ENCODE measurements around the gene MBP. TPM values are rescaled to one million over a fixed set of nuclear protein-coding genes. Genes with fewer than 3 reads are reported as not detected.
A peak's percentile ranks its signal among the peaks of the same experiment; 100 is the strongest.

The MBP gene
- total RNA-seq, 2 donors from 2014 or later: 41.6 to 42.1 TPM

DNA sequence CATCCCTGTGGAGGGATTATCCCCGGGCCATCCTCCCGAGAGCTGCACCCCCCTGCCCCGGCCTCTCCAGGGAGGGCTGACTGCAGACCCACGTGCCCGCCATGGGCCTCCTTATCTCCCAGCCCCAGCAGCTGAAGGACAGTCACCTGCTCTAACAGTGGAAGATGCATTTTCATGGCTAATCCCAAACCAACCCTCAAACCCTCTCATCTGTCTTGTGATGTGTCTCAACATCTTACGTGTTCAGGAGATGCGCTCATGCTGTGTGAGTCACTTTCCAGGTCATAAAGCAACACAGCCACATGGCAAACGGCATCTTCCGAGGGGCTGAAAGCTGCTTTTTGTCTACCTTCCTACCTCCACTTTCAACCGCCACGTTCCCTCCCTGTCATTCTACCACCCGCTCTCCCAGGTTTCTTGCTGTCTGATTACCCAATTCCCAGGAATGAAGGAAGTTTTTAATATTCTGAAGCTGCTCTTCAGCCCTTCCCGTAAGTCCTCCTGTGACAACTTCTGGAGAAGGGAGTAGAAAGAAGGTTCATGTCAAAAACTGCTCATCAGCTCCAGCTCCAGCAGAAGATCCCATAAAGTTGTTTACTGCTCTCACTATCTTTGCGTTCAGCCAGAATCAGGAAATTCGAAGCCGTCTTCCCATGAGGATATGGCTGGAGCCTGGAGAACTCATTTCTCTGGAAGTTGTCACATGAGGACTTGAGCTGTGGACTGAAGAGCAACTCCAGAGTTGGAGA lies 54.5 kb downstream of the MBP start:
- no peak for DNase-seq (ENCODE audit: low spot score)
- intact Hi-C loops (cut with DNase I): loop anchor here in 1 of 2 donors (5.0 kb wide), 2 partner anchors 119 to 1046 kb away; no protein-coding TSS in a partner anchor

DNA sequence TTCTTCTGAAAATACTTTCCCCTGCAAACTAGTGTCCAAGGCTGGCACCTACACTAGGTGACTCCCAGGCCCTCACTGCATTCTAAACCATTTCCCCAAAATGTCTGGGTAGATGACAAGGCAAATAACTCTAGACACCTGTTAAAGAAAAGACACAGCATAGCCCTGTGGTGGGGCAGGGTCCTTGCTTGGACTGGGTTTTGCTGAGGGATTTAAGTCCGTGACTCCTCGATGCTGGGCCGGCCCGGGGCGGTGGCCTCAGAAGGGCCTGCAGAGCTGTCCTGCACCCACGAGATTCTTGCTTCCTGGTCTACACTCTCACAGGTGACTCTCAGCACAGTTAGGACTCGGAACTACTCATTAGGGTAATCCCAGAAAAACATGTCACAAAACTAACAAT lies 55.2 kb downstream of the MBP start:
- intact Hi-C loops (cut with DNase I): loop anchor here in 1 of 2 donors (5.0 kb wide), 2 partner anchors 120 to 1045 kb away; no protein-coding TSS in a partner anchor
- DNase-seq (ENCODE audit: low spot score): no peak

DNA sequence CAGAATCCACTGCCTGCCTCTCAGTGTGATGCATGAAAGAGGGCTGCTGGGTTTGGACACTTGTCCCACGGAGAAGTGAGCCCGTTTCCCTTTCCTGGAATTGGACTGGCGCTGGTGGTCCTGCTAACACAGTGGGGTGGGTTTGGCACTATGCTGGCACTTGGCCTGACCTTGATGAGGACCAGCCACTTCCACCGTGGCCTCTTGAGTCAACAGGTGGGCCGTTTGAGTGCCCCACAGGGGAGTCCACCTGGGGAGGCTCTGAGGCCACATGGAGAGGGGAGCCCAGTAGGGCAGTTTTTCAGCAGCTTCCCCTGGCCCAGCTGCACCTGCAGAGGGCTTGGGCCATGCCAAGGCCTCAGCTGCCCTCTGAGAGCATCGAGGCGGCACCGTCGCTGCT lies 56.5 kb downstream of the MBP start:
- intact Hi-C loops (cut with DNase I): loop anchor here in 1 of 2 donors (5.0 kb wide), 2 partner anchors 121 to 1044 kb away; no protein-coding TSS in a partner anchor
- DNase-seq (ENCODE audit: low spot score): no peak

- intact Hi-C loops (cut with DNase I): no loop called here
Measured at GRCh38 chr18:77074431-77074830, 58.2 kb downstream of the MBP start.

DNA sequence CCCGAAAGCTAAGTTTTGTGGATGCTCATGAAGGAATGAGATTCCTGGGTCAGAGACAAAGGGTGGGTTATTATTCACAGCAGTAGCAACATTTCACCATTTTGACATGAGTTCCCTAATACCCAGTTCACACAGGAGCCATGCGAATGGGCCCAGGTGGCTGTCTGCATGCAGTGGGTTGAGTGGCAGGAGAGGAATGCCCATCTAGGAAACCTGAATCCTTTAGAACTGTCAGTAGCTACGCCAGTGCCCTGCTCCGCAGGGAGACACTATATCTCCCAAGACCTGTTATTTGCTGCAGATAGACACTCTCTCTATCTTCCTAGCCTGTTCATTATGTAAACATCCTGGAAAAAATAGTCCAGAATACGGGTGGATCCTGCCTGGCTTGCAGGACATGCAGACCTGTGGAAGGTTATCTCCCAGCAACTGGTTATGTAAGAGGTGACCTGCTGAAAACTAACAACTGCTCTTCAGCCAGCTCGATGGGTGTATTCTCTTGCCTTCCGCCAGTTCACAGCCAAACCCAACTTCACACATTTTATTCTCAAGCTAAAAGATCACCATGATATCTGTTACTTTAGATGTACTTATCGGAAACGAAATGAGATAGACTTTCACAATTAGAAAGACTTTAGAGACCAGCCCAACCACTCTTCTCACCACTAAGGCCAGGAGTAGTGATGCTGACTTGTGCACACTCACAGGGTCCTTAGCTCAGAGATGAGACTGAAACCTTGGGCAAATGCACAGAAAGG lies 59.1 kb downstream of the MBP start:
- no peak for DNase-seq (ENCODE audit: low spot score)
- intact Hi-C loops (cut with DNase I): no loop called here

More at GRCh38 chr18:77074431-77074830, 58.2 kb downstream of the MBP start:
- no peak for DNase-seq (ENCODE audit: low spot score)

- intact Hi-C loops (cut with DNase I): no loop called here
Measured at GRCh38 chr18:77072566-77072965, 60.0 kb downstream of the MBP start.

DNA sequence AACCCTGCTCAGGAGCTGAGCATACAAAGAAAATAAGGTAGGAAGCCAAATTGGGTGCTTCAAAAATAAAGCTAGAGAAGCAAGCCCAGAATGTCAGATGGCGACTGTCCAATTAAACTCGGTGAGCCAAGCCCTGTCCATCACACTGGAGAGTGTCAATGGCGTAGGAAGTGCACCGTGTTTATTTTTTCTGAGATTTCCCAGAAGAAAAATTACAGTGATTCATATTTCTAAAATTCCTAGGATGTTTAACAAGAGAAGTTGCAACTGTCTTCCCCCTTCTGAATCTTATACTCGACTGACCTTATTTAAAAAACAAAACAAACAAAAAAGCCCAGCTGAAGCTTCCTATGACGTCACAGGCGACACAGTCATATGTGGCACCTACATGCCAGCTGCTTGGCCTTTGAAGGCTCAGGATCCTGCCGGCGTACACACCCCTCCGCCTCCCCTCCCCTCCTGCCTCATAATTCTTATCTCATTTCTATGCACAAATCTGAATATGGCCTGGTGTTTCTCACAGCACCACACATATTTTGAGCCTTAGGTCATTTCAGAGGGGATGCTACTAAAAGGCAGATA lies 60.8 kb downstream of the MBP start:
- intact Hi-C loops (cut with DNase I): no loop called here
- peak; percentile 87 for DNase-seq (ENCODE audit: low spot score)

More at GRCh38 chr18:77072566-77072965, 60.0 kb downstream of the MBP start:
- no peak for DNase-seq (ENCODE audit: low spot score)

DNA sequence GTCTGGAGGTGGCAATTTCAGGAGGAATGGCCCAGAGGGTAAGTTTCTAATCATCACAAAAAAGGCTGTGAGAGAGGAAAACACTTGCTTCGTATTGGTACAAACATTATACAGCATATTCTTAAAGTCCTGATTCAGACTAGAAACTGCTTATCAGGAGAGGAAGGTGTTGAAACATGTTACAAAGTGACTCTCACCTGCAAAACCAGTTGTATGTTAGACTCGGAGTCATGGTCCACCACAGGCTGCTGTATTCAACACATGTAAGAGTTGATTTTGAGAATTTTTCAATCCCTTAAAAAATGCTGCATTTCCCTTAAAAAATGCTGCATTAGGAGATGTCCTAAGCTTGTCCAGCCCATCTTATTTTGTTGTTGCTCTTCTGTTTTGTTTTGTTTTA lies 61.5 kb downstream of the MBP start:
- DNase-seq (ENCODE audit: low spot score): no peak
- intact Hi-C loops (cut with DNase I): no loop called here

DNA sequence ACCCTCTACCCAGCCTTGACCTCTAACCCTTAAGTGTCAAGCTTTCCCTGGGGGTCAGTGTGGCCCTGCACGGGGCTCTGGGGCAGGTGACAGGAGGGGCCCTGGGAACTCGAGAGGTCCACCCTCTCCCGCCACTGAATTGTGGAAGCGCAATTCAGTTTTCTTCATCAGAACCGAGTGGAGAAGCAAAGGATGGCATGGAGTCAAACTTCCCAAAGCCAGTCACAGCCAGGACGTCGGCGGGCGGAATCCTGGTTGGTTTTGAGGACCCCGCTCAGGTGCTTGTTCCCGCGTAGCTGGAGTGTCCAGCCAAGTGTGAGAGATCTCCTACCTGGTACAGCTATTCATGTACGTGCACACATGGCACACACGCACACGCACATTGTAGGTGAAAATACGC lies 62.0 kb downstream of the MBP start:
- no peak for DNase-seq (ENCODE audit: low spot score)

GRCh38 chr18:77069931-77070330 lies 62.7 kb downstream of the MBP start:
- no peak for DNase-seq (ENCODE audit: low spot score)
- intact Hi-C loops (cut with DNase I): loop anchor here in 1 of 2 donors (5.0 kb wide), 1 partner anchor 32 kb away; no protein-coding TSS in a partner anchor

More for the DNA sequence above, 62.0 kb downstream of the MBP start:
- intact Hi-C loops (cut with DNase I): no loop called here

GRCh38 chr18:77069482-77069881 lies 63.1 kb downstream of the MBP start:
- intact Hi-C loops (cut with DNase I): loop anchor here in 1 of 2 donors (5.0 kb wide), 1 partner anchor 33 kb away; no protein-coding TSS in a partner anchor
- DNase-seq (ENCODE audit: low spot score): no peak

DNA sequence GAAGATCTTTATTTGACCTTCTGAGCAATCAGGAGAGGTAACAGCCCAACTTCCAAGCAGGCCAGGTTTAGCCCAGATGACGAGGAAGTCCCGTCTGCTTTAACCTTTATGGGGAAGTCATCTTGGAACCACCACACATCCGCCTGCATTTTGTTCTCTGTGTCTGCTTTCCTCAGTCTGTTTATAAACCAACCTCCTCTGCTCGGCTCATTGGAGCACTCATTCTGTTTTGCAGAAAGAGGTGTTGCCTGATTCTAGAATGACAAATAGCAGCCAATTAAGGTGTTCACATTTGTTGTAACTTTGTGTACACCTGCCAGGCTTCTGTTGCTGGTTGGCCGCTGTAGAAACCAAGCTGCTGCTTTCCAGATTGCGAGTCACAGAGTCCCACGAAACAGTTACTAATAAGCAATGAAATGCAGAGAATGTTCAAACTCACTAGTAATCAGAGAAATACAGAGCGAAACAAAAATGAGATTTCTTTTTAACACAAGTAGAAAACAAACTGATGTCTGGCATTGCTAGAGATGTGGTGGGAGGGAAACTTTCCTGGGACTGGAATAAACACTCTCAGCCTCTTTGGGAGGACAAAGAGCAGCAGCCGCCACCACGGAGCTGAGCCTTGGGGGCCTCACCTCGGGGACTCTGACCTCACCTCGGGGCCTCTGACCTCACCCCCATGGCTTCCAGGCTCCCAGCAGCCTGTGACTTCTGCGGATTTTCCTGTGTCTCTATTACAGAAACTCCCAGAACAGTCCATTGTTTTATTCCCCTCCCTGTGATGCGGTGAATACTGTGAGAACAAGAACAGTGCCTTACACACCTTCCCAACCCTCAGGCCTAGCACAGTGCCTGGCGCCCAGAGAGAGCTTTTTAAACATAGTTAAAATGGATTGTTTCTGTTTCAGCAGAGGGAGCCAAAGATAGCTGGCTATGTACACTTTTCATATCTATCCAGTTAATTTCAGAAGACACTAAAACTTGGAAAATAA lies 64.0 kb downstream of the MBP start:
- intact Hi-C loops (cut with DNase I): loop anchor here in 1 of 2 donors (5.0 kb wide), 1 partner anchor 34 kb away; no protein-coding TSS in a partner anchor
- DNase-seq (ENCODE audit: low spot score): peak; percentile 82

GRCh38 chr18:77067291-77068061 lies 65.1 kb downstream of the MBP start:
- intact Hi-C loops (cut with DNase I): loop anchor here in 1 of 2 donors (5.0 kb wide), 1 partner anchor 35 kb away; no protein-coding TSS in a partner anchor
- peak; percentile 91 for DNase-seq (ENCODE audit: low spot score)

DNA sequence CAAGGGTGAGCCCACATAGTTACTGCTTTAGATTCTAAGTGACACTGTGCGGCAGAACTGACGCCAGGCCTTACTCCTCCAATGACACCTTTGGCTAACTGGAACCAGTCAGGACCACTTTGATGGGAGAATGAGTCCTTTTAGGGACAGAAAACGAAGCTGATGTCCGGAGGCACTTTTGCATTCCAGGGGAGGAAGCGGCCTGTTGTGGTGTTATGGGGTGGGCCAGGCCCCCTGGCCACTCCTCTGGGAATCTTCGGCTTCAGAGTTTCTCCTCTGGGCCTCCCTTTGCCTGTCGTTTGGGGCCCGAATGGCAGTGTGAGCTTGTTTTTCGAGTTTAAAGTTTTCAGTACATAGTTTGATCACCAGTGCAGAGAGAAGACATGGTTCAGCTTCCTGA lies 65.9 kb downstream of the MBP start:
- no peak for DNase-seq (ENCODE audit: low spot score)
- intact Hi-C loops (cut with DNase I): loop anchor here in 1 of 2 donors (5.0 kb wide), 1 partner anchor 36 kb away; no protein-coding TSS in a partner anchor

GRCh38 chr18:77066101-77066500 lies 66.5 kb downstream of the MBP start:
- intact Hi-C loops (cut with DNase I): loop anchor here in 1 of 2 donors (5.0 kb wide), 1 partner anchor 36 kb away; no protein-coding TSS in a partner anchor
- no peak for DNase-seq (ENCODE audit: low spot score)

DNA sequence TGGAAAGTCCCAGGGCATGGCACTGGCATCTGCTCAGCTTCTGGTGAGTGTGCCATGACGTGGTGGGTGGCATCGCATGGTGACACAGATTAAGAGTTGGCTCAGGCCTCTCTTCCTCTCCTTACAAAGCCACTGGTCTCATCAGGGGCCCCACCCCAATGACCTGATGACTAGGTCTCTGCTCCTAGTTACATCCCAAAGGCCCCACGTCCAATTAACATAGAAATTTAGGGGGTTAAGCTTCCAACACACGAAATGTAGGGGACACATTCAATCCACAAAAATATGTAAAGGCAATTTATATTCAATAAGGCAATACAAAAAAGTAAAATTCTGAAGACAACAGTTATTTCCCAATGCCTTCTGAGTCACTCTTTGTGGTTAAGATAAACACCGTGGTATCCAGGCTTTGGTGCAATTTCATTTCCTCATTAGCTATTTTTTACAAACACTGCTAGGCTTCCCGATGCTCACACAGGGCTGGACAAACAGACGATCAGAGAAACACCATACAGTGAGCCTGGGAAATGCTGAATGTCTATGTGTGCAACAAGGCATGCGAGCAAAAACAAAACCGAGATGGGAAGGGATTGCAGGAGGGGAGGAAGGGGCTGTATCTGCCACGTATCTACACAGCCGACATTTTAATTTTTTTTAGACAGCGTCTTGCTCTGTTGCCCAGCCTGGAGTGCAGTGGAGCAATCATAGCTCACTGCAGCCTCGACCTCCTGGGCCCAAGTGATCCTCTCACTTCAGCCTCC lies 67.2 kb downstream of the MBP start:
- intact Hi-C loops (cut with DNase I): loop anchor here in 1 of 2 donors (5.0 kb wide), 1 partner anchor 37 kb away; no protein-coding TSS in a partner anchor
- peak; percentile 91 for DNase-seq (ENCODE audit: low spot score)

GRCh38 chr18:77063260-77063659 lies 69.3 kb downstream of the MBP start:
- intact Hi-C loops (cut with DNase I): loop anchor here in 1 of 2 donors (5.0 kb wide), 1 partner anchor 1704 kb away; no protein-coding TSS in a partner anchor
- DNase-seq (ENCODE audit: low spot score): no peak

Data from posterior vena cava (tissue), 2 donors.